Breast epithelium (tissue), 4 donors: ENCODE data around the gene CACNB2. TPM values are rescaled to one million over a fixed set of nuclear protein-coding genes. Genes with fewer than 3 reads are reported as not detected.

Experiments
- DNase-seq, 2 donors: peaks; one replicate each; pipeline ENCODE4 v3.0.0-alpha.2; 2019; ENCODE audit warnings: low spot score in 2 of 2
- H3K27ac ChIP-seq, 2 donors: fragments of 200-600 bp; sonication (generic) in 1 of 2; one replicate each; pipeline ENCODE4 v1.5.1; 2016 to 2019; ENCODE audit warnings: mild to moderate bottlenecking in 1 of 2
- H3K27me3 ChIP-seq, 2 donors: fragments of 200-600 bp; sonication (generic) in 1 of 2; one replicate each; pipeline versions ENCODE4 v1.5.1 to v1.6.0; 2017 to 2019; ENCODE audit warnings: control low read depth in 1 of 2, mild to moderate bottlenecking in 1 of 2
- H3K36me3 ChIP-seq: fragments of 200-600 bp; one replicate; pipeline ENCODE4 v1.5.1; 2019
- H3K4me1 ChIP-seq, 2 donors: fragments of 200-600 bp; sonication (generic); one replicate each; pipeline ENCODE4 v1.5.1; 2016 to 2019; ENCODE audit warnings: control low read depth in 1 of 2
- H3K4me3 ChIP-seq, 3 donors: fragments of 200-600 bp; sonication (generic); 1 replicate in 2 of 3; 2 replicates in 1 of 3; pipeline ENCODE4 v1.5.1; 2016 to 2019; ENCODE audit warnings: mild to moderate bottlenecking in 3 of 3, moderate library complexity in 2 of 3
- H3K9me3 ChIP-seq, 2 donors: fragments of 200-600 bp; sonication (generic) in 1 of 2; one replicate each; pipeline ENCODE4 v1.5.1; 2016 to 2019; ENCODE audit warnings: control low read depth in 1 of 2
- CTCF ChIP-seq, 3 donors: fragments of 450-650 bp; IDR thresholded peaks; one replicate each; pipeline ENCODE4 v1.5.1; 2016 to 2017; ENCODE audit warnings: antibody characterized with exemption in 3 of 3, mild to moderate bottlenecking in 3 of 3, moderate library complexity in 3 of 3
- POLR2A ChIP-seq: fragments of 450-650 bp; IDR thresholded peaks from one replicate; pipeline ENCODE4 v1.6.1; 2016; ENCODE audit warnings: antibody characterized with exemption, mild to moderate bottlenecking, moderate library complexity
- POLR2AphosphoS5 ChIP-seq, 3 donors: sonication (generic); formaldehyde crosslinking; IDR thresholded peaks; one replicate each; pipeline ENCODE4 v1.6.1; 2017; ENCODE audit warnings: antibody characterized with exemption in 3 of 3
- intact Hi-C: fragments of 100-400 bp; cut with DNase I; formaldehyde crosslinking; loops from one replicate; pipeline ENCODE4 v1.15.1; 2023; ENCODE audit warnings: low total_unique reads
- total RNA-seq, 3 donors: library from RNA; depleted of rRNA; stranded (reverse); fragments of >200 nt; gene quantifications; one replicate each; pipeline ENCODE4 v1.1.0, GENCODE V29; 2016

CACNB2 gene
- total RNA-seq, 3 donors from 2014 or later = 0.48 to 8.9 (median 7.5) TPM

- intact Hi-C loops = no loop called here
- no peak overlapping the region for H3K4me3 ChIP-seq
These were observed 131.3 kb downstream of the CACNB2 start for GRCh38 chr10:18271491-18271890.

GRCh38 chr10:18273039-18273438 is 132.8 kb downstream of the CACNB2 start:
- intact Hi-C loops = no loop called here
- Histone ChIP-seq H3K36me3 (no peaks in the 10 kb centered on the region), H3K4me1 (no peaks in the 10 kb centered on the region), H3K9me3 (no peaks in the 10 kb centered on the region), H3K27ac (no peak overlapping the region), H3K4me3 (no peak overlapping the region), H3K27me3 (no peaks in the 10 kb centered on the region)
- no peak for TF ChIP-seq POLR2AphosphoS5 (IDR thresholded peaks at IDR 0.05)
- TF ChIP-seq POLR2A = no peak
- no peak for DNase-seq

More at GRCh38 chr10:18271491-18271890, 131.3 kb downstream of the CACNB2 start:
- Histone ChIP-seq H3K27ac (no peak overlapping the region), H3K27me3 (no peaks in the 10 kb centered on the region), H3K4me1 (no peaks in the 10 kb centered on the region), H3K9me3 (no peaks in the 10 kb centered on the region), H3K36me3 (no peaks in the 10 kb centered on the region)
- no peak for DNase-seq
- TF ChIP-seq POLR2AphosphoS5 (IDR thresholded peaks at IDR 0.05) = no peak
- no peak for TF ChIP-seq CTCF (IDR thresholded peaks at IDR 0.05)
- TF ChIP-seq POLR2A = no peak

- Histone ChIP-seq H3K36me3 (no peaks in the 10 kb centered on the region), H3K4me3 (no peak overlapping the region), H3K9me3 (no peaks in the 10 kb centered on the region), H3K27ac (no peak overlapping the region), H3K4me1 (no peaks in the 10 kb centered on the region), H3K27me3 (no peaks in the 10 kb centered on the region)
- intact Hi-C loops = no loop called here
- no peak for TF ChIP-seq POLR2AphosphoS5 (IDR thresholded peaks at IDR 0.05)
- DNase-seq = no peak
These were observed 138.0 kb downstream of the CACNB2 start for GRCh38 chr10:18278181-18278580.

GRCh38 chr10:18279173-18279572 is 138.9 kb downstream of the CACNB2 start:
- TF ChIP-seq CTCF (IDR thresholded peaks at IDR 0.05) (no peak), POLR2A (no peak), POLR2AphosphoS5 (IDR thresholded peaks at IDR 0.05) (no peak)
- intact Hi-C loops = no loop called here
- DNase-seq = no peak
- H3K9me3 ChIP-seq = no peaks in the 10 kb centered on the region
- H3K4me3 ChIP-seq = no peak overlapping the region
- H3K27ac ChIP-seq = no peak overlapping the region
- no peaks in the 10 kb centered on the region for H3K4me1 ChIP-seq
- no peaks in the 10 kb centered on the region for H3K27me3 ChIP-seq
- no peaks in the 10 kb centered on the region for H3K36me3 ChIP-seq

GRCh38 chr10:18282094-18282493 is 141.9 kb downstream of the CACNB2 start:
- Histone ChIP-seq H3K9me3 (no peaks in the 10 kb centered on the region), H3K4me1 (no peaks in the 10 kb centered on the region)

More at GRCh38 chr10:18282094-18282493, 141.9 kb downstream of the CACNB2 start:
- intact Hi-C loops = no loop called here
- Histone ChIP-seq H3K27me3 (no peaks in the 10 kb centered on the region), H3K4me3 (no peak overlapping the region), H3K27ac (no peak overlapping the region), H3K36me3 (no peaks in the 10 kb centered on the region)
- DNase-seq = no peak
- TF ChIP-seq CTCF (IDR thresholded peaks at IDR 0.05) (no peak), POLR2AphosphoS5 (IDR thresholded peaks at IDR 0.05) (no peak), POLR2A (no peak)
